Activated CD4-positive, alpha-beta T cell treated with anti-CD3 and anti-CD28 coated beads, Interleukin-2, amount 50 U/mL, for 24 hours (primary cell): ENCODE results near the gene PPDPF.
"Not testable (repeated sequence)": the region's sequence is repeated elsewhere in the genome, so short reads cannot be mapped to it uniquely, and the experiment has no call there.

Experiments
- DNase-seq, 2 donors: peaks; one replicate each; pipeline ENCODE4 v3.0.0-alpha.2; 2020; ENCODE audit warnings: low read depth in 1 of 2, low spot score in 1 of 2

PPDPF gene

GRCh38 chr20:63499338-63499969 is 21.1 kb upstream of the PPDPF start:
- no peak for DNase-seq

GRCh38 chr20:63500151-63500901 is 20.2 kb upstream of the PPDPF start:
- no peak for DNase-seq

- DNase-seq: no peak
These were observed 19.4 kb upstream of the PPDPF start for GRCh38 chr20:63500902-63501817.

GRCh38 chr20:63501818-63502670 is 18.5 kb upstream of the PPDPF start:
- DNase-seq: no peak

GRCh38 chr20:63502671-63503172 is 17.8 kb upstream of the PPDPF start:
- DNase-seq: no peak

- no peak for DNase-seq
These were observed 17.0 kb upstream of the PPDPF start for GRCh38 chr20:63503524-63503923.

- DNase-seq: no peak
These were observed 15.9 kb upstream of the PPDPF start for GRCh38 chr20:63504642-63505041.

GRCh38 chr20:63505281-63505680 is 15.3 kb upstream of the PPDPF start:
- no peak for DNase-seq

GRCh38 chr20:63505723-63506122 is 14.8 kb upstream of the PPDPF start:
- DNase-seq: no peak

- no peak for DNase-seq
These were observed 13.4 kb upstream of the PPDPF start for GRCh38 chr20:63507083-63507743.

GRCh38 chr20:63508072-63508768 is 12.3 kb upstream of the PPDPF start:
- no peak for DNase-seq

GRCh38 chr20:63509088-63509564 is 11.4 kb upstream of the PPDPF start:
- no peak for DNase-seq

GRCh38 chr20:63513207-63513606 is 7.4 kb upstream of the PPDPF start:
- no peak for DNase-seq

- not testable (repeated sequence) for DNase-seq
These were observed 6.0 kb upstream of the PPDPF start for GRCh38 chr20:63514520-63514919.

- DNase-seq: no peak
These were observed 2.9 kb upstream of the PPDPF start for GRCh38 chr20:63517376-63518309.

- no peak for DNase-seq
These were observed 2.2 kb upstream of the PPDPF start for GRCh38 chr20:63518351-63518861.

GRCh38 chr20:63518946-63519667 is 1.5 kb upstream of the PPDPF start:
- no peak for DNase-seq
